ENCODE results near the gene PITPNM1. TPM values are rescaled to one million over a fixed set of nuclear protein-coding genes. Genes with fewer than 3 reads are reported as not detected.
"Not testable (repeated sequence)": the region's sequence is repeated elsewhere in the genome, so short reads cannot be mapped to it uniquely, and the experiment has no call there.

The PITPNM1 gene
- total and polyA plus RNA-seq, 12 donors: 16.4 to 146 (median 53.3) TPM

GRCh38 chr11:67514116-67514515, 9.0 kb upstream of the PITPNM1 start:
- H3K4me1 ChIP-seq (replicated peaks in 1 of 2): peaks cover 0 to under 1% of the 10 kb centered on the region in 2 donors
- no peaks in the 10 kb centered on the region for H3K9me3 ChIP-seq (replicated peaks in 1 of 3)
- WGBS, 4 donors: 57 to 69% (median 63%) methylated on average over 7 of the region's 7 CpGs
- intact Hi-C loops (cut with DNase I): no loop called here
- no peak overlapping the region for H3K27ac ChIP-seq
- DNase-seq: peak in 1 of 7 donors; percentile 8
- no peaks in the 10 kb centered on the region for H3K27me3 ChIP-seq
- no peaks in the 10 kb centered on the region for H3K36me3 ChIP-seq (replicated peaks in 1 of 2)
- TF ChIP-seq CTCF (IDR thresholded peaks at IDR 0.05): no peak
- no peak for TF ChIP-seq POLR2A (IDR thresholded peaks at IDR 0.05)
- H3K4me3 ChIP-seq: no peak overlapping the region

- H3K9me3 ChIP-seq (replicated peaks in 1 of 3); DNase-seq; intact Hi-C loops (cut with DNase I); H3K27ac ChIP-seq; H3K27me3 ChIP-seq; H3K4me3 ChIP-seq; H3K36me3 ChIP-seq (replicated peaks in 1 of 2): not testable (repeated sequence)
- 83 to 91% (median 86%) methylated on average over 2 to 4 of the region's 4 CpGs for WGBS, 4 donors
- peaks cover 12 to 16% of the 10 kb centered on the region in 2 donors for H3K4me1 ChIP-seq (replicated peaks in 1 of 2)
Observed at GRCh38 chr11:67511558-67511957, 6.4 kb upstream of the PITPNM1 start.

- Histone ChIP-seq H3K4me3 (no peak overlapping the region), H3K27me3 (no peaks in the 10 kb centered on the region), H3K36me3 (replicated peaks in 1 of 2) (no peaks in the 10 kb centered on the region), H3K9me3 (replicated peaks in 1 of 3) (no peaks in the 10 kb centered on the region), H3K4me1 (replicated peaks in 1 of 2) (peaks cover 21 to 31% of the 10 kb centered on the region in 2 donors), H3K27ac (no peak overlapping the region)
- TF ChIP-seq CTCF (IDR thresholded peaks at IDR 0.05) (no peak), POLR2A (IDR thresholded peaks at IDR 0.05) (no peak)
- WGBS, 4 donors: 41 to 55% (median 48%) methylated on average over 3 of the region's 3 CpGs
- intact Hi-C loops (cut with DNase I): no loop called here
- DNase-seq: no peak
Observed at GRCh38 chr11:67510023-67510345, 4.8 kb upstream of the PITPNM1 start.

GRCh38 chr11:67508486-67509121, 3.4 kb upstream of the PITPNM1 start:
- H3K4me3 ChIP-seq: peak overlapping the region in 3 of 4 donors; percentile 35 to 77 (median 45)
- no peaks in the 10 kb centered on the region for H3K27me3 ChIP-seq
- TF ChIP-seq CTCF (IDR thresholded peaks at IDR 0.05): no peak
- peak; percentile 44 to 82 for TF ChIP-seq POLR2A (IDR thresholded peaks at IDR 0.05)
- H3K9me3 ChIP-seq (replicated peaks in 1 of 3): no peaks in the 10 kb centered on the region
- peak; percentile 98 to 100 (median 99) for DNase-seq
- 0 to 3% (median 1%) methylated on average over 13 to 57 of the region's 57 CpGs for WGBS, 4 donors
- H3K36me3 ChIP-seq (replicated peaks in 1 of 2): no peaks in the 10 kb centered on the region
- intact Hi-C loops (cut with DNase I): loop anchor here in 1 of 2 donors (5.0 kb wide), 1 partner anchor 101 kb away; no protein-coding TSS in a partner anchor
- H3K4me1 ChIP-seq (replicated peaks in 1 of 2): peaks cover 26 to 37% of the 10 kb centered on the region in 2 donors
- peak overlapping the region; percentile 89 to 99 (median 96) for H3K27ac ChIP-seq

Measured in adrenal gland (tissue), 12 donors.